SW 1271 (cell line): ENCODE measurements around the gene ZNF236.

ENCODE experiments used
- DNase-seq, 2 experiments: peaks; one replicate each; lab custom pipeline; 2025; lab: John Stamatoyannopoulos, UW

The ZNF236 gene

DNA sequence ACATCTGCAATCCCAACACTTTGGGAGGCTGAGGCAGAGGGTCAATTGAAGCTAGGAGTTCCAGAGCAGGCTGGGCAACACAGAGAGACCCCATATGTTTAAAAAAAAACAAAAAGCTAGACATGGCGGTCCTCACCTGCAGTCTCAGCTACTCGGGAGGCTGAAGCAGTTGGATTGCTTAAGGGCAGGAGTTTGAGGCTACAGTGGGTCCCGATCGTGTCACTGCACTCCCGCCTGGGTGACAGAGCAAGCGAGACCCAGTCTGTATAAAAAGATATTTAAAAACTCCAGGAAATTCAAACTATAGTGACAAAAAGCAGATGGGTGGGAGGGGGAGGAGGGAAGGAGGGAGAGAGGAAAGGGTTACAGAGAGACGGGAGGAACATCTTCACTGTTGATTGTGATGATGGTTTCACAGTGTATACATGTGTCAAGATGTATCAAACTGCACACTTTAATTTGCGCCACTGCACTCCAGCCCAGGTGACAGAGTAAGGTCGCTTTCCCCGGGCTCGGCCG is 942 bp upstream of the ZNF236 start:
- no peak for DNase-seq

DNA sequence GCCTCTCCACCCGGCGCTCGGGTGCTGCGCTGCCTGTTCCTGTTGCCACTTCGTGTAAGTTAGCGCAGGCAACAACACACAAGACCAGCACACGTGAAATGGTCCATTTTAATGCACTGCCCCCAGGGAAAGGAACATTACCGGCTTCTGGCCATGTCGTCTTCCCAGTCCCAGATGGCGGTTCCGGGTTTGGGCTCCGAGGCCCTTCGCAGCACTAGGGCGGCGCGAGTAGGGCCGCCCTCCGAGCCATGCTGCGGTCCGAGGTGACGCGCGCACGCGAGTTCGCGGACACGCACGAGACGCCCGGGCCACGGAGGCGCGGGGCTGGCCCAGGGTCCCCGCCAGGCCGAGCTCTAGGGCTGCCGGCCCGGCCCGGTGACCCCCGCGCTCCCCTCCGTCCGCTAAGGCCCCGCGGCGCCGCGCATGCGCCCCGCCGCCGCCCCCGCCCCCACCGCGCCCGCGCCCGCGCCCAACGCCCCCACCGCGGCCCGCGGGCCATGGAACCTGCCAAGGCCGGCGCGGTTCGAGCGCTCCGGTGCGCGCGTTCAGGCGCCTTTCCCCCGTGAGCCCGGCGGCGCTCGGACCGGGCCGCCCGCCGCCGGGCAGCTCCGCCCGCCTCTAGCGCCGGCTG is 367 bp upstream of the ZNF236 start:
- DNase-seq = peak in 1 of 2 experiments; percentile 23

DNA sequence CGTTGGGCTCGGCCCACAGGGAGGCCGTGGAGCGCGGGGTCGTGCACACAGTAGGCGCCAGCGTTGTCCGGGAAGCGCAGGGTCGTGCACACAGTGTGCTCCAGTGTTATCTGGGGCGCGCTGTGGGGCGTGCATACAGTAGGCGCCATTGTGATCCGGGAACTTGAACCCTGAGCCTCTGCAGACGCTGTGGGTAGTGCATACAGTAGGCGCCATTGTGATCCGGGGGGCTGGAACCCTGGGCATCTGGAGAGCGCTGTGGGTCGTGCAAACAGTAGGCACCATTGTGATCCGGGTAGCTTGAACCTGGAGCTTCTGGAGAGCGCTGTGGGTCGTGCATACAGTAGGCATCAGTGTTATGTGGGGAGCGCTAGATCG is 793 bp downstream of the ZNF236 start:
- no peak for DNase-seq

DNA sequence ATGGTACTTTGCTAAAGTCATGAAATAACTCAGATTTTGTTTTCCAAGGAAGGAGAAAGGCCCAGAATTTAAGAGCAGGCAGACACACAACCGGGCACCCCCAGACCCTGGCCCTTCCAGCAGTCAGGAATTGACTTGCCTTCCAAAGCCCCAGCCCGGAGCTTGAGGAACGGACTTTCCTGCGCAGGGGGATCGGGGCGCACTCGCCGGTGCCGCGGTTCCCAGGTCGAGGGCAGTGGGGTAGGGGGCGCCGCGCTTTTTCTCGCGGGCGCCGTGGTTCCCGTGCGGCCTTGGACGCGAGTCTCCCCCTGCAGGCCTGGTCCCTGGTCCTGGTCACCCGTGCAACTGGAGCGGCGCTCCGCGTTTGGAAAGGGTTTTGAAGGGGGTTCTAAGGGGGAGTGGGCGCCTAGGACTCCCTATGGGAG is 1.2 kb downstream of the ZNF236 start:
- DNase-seq = no peak

DNA sequence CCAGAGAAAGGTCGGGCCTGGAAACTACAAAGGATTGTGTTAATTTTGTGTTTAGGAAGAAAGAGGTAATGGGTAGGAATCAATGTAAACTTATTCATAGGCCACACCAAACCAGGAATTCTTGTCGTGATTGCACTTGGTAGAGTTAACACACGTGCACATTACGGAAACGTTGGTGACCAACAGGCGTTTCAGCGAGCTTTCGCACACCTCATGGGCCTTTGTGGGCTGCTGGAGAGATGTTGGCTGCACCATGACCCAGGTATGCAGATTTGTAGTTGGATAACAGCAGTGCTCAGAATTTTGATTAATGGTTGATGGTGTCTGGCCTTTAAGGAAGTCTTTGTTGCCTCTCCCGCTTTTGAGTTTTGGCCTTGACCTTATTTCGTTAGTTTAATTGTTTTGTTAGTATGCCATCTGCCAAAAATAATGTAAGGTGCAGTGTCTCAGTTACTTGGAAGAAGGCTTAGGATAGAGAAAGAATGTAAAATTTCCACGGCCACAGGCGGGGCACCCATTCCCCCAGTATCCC is 1.9 kb downstream of the ZNF236 start:
- no peak for DNase-seq

DNA sequence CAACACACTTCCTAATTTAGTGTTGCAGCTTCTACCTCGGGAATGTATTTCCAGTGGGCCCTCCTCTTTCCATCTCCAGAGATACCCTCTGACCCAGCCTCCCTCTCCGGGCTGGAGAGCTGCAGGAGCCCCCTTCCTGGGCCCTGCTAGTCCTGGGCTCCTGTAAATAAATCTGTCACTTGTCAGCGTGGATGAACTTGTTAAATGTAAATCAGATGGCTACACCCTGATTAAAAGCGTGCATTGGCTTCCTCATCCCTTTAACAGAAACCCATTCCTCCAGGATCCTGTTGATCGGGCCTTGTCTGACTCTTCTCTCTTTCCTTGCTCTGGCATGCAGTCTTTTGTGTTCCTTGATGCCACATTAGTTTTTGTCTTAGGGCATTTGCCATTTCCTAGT is 2.4 kb downstream of the ZNF236 start:
- no peak for DNase-seq

DNA sequence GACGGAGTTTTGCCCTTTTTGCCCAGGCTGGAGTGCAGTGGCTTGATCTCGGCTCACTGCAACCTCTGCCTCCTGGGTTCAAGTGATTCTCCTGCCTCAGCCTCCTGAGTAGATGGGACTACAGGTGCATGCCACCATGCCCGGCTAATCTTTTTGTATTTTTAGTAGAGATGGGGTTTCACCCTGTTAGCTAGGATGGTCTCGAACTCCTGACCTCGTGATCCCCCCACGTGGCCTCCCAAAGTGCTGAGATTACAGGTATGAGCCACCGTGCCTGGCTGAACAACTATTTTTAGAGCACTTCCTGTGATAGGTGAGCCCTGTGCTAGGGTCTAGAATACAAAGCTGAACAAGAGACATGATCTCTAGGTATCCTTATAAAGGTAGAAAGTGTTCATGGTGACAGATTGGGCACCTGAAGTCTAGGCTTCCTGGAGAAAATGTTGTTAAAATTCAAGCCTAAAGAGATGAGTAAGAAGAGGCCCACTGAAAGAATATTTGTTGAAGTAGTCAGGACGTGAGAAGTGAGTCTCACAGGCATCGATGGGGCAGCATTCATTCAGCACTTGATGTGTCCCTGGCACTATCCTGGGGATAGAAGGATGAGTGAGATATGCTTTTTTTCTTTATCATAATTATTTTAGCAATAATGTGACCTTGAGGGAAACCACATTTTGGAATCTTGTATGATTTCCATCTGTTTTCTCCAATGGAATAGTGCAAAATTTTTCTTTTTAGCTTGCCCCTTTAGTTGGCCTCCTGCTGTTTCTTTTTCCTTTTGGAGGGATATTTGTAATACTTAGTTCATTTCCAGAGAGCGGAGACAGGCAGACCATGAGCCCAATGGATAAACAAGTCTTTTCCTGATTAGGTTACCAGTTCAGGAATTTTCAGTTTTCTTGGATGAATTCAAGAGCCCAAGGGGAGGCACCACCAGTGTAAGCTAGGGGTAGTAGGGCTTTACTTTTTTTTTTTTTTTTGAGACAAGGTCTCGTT is 5.1 kb downstream of the ZNF236 start:
- DNase-seq = no peak

DNA sequence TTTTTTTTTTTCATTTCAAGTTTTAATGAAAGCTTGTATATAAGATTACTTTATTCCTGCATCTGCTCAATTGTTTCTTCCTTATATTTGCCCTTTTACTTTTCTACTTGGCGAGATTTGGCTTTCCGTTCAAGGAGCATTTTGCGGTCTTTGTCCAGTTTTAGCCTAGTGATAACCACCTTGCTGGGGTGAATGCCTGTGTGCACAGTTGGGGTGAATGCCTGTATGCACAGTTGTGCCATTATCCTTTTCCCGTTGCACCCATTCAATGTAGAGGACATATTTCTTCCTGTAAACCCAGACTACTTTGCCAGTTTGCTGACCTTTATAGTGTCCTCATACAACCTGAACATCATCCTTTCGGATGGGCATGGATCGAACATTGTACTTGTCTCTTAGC is 12.0 kb downstream of the ZNF236 start:
- DNase-seq = no peak

DNA sequence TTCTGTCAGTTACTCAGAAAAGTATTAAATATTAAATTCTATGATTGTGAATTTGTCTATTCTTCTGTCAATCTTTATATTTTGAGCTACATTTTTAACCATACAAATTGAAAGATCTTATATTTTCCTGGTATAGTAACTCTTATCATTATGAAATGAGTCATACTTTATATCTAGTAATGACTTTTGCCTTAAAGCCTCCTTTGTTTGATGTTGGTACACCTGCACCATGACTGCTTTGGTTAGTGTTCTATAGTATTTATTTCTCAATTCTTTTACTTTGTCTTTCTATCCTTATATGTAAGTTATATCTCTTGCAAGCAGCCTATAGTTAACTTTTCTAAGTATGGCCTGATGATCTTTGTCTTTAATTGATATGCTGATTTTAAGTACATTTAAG is 13.0 kb downstream of the ZNF236 start:
- DNase-seq = no peak

DNA sequence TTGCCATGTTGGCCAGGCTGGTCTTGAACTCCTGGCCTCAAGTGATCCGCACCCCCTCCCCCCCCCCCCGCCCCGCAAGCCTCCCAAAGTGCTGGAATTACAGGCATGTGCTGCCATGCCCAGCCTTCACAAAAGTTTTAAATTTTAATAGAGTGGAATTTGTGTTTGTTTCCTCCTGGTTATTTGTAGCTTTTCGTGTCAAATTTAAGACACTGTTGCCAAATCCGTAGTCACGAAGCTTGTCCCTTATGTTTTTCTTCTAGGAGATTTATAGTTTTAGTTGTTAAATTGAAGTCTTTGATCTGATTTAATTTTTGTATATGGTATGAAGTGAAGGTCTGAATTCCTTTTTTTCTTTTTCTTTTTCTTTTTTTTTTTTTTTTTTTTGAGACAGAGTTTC is 14.7 kb downstream of the ZNF236 start:
- DNase-seq = no peak

DNA sequence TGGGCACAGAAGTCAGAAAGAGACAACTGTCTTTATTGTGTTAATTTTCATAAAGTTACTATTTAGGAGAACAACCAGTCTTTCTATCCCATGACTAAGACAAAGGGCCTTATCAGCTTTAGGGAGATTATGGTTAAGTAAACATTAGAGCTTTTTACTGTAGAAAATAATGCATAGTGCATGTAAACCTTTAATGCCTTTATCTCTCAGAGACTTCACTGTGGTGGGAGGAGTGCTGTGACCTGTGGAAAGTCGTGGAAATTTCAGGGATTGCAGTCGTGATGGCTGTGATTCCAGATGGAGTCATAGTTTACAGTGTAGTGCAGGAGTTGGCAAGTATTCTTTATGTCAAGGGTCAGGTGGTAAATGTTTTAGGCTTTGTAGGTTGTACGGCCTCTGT is 15.8 kb downstream of the ZNF236 start:
- DNase-seq = no peak

DNA sequence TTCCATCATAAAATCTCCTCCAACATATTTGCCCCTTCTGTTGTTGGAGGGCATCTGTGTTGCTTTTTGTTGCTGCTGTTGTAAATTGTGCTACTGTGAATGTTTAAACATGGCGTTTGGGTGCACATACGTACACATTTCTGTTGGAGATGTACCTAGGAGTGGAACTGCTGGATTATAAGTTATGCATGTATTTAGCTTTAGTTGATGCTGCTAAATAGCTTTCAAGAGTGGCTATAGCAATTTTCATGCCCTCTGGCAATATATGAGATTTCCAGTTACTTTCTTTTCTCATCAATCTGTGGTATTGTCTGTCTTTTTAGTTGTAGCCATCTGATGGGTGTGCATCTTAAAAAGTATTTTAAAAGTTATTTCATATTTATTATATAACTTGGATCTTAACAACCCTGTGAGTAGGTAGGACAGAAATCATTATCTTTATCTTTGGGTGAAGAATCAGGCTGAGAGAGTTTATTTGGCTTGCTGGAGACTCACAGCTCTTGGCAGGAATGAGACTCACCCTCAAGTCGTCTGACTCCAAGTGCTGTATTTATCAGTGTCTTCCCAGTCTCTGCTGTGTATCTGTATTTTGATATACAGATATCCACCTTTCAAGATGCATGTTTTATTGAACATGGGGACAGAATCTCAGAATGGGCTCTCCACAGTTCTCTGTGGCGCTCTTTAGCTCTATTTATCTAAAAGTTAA is 16.9 kb downstream of the ZNF236 start:
- DNase-seq = no peak

DNA sequence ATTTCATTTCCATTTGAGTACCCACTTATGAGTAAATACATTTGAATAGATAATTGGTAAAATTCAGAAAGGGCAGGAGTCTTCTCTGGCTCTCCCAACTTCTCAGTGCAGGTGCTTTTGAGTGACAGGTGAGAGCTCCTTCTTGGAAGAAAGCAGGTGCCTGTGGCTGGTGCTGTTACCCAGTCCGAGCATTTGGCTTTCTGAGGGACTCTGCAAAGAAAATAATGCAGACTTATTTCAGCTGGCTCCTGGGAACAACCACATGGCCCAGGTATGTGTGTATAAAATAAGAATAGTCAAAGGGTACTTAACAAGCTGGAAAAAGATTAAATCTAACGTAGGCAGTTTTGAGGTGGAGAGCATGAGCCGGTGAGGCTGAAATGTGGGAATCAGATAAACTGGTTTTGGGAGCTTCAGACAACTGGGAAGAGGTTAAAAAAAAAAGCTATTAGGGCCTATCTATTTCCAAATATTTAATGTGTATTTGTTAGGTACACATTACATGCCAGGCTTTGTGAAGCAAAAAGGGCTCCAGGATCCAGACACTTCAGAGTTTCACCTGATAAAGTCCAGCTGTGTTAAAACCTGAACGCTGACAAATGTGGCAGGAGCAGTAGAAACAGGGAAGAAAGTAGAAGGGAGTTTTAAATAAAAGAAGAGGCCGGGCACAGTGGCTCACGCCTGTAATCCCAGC is 20.6 kb downstream of the ZNF236 start:
- no peak for DNase-seq

DNA sequence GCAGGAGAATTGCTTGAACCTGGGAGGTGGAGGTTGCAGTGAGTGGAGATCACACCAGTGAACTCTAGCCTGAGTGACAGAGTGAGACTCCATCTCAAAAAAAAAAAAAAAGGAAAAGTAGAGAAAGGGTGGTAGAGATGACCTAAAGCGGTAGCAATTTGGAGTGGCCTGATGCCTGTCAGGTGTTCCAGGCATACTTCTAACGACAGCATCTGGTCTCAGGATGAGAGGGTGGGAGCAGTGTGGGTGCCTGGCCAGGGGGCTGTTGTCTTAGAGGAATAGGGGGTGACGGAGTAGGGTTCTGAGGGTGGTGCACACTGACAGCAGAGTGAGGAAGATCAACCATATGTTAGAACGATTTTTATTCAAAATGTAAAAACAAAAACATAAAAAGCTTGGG is 21.8 kb downstream of the ZNF236 start:
- no peak for DNase-seq

DNA sequence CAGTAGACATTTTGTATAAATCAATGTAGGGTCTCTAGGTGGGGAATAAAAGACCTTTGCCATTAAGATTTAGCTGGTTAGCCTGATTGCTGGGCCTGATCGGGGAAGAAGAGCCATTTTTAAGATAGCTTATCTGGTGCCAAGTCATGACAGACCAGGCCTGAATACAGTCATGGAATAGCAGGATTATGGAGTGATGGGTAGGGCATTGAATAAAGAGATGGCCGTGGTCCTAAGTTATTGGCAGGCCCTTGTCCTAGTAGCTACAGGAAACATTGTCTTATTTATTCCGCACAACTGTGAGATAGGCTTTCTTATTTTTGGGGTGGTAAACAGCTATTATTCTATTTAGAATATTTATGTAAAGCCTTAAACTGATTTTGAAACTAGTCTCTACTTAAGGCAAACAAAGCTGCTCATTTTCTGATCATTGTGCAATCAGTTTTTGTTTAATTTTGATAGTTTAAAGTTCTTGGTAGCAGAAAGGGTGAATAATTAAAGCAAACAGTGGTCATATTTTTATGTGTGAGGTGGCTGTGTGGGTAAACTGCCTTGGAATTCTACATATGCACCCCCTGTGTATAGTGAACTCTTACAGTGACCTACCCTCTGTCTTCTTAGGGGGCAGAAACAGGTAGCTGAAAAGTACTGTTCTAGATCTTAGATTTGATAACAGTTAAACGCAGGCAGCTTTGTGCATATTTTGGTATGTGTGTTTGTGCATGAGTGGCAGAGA is 22.6 kb downstream of the ZNF236 start:
- no peak for DNase-seq

DNA sequence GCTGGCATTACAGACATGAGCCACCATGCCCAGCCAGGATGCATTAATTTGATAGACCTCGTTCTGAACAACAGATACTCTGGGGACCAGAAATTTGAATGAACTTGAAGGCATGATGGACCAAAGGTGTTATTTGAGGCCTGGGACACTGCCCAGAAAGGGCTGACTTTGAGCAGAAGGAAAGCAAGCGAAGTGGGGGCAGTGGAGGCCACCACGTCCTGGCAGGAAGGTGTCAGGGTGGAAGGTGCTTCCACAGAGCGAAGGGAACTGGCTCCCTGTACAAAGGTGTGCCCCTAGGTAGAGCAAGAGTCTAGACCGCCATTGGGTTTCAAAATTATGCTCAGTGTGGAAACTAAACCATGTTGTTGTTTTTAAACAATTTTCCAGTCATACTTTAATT is 23.9 kb downstream of the ZNF236 start:
- no peak for DNase-seq

DNA sequence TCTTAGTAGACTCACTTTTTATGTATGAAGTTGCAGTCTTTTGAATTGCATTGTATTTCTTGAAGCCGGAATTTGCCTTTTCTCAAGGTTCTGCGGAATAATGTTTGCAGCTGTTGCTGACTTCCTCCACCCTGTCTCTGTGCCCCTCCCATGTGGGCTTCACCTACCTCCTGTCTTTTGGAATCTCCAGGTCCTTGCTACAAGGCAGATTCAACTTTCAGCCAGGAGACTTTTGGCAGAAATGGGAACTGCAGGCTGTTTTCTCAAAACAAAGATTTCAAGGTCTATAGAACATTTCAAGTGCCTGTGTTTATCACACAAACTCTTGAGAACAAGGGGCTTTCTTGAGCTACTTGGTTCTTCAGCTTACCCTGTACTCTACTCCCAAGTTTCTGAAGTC is 25.6 kb downstream of the ZNF236 start:
- no peak for DNase-seq

DNA sequence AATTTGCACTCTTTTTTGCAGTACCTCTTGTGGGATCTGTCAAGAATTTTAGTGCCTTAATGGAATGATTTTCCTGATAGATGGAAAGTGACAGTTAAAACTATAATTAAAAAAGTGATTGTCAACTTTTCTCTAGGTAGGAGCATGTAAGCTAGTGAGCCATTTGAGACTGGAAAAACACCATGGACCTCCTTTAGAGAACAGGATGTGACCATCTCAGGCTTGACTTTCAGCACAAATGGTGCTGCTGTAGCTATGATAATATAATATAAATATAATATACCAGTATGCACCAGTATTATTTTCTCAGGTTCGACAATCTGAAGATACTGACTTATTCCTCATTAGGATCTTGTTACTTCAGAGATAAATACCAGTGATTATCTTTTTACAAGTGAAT is 27.8 kb downstream of the ZNF236 start:
- DNase-seq = no peak

DNA sequence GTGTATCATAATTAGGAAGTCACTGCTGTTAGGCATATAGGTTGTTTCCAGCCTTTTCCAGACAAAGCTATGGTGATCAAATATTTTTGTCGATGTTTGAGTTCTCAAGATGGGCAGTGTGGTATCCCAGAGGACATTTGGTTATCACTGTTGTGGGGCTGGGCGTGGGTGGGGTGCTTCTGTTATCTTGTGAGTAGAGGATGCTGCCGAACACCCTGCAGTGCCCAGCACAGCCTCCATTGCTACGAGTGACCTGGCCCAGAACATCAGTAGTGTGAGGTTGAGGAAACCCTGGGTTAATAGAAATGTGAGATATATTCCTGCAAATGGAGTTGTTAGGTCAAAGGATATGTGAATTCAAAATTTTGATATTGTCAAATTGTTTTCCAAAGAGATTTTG is 33.2 kb downstream of the ZNF236 start:
- DNase-seq = no peak

DNA sequence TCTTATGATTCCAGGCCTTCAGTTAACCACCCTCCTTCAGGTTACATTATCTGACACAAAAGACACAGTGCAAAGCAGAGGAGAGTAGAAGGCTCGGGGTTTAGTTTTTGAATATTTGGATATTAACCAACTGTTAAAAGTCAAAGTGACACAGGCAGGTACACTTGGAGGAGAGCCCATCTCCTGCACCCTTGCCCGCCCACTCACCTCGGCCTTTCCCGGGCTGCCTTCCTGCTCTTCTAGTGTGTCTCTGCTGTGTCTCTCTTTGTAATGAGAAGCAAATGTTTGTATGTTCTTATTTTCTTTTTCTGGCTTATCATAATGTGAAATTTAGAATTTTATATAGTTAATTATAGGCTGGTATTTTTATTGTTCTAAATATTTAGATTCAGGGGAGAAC is 35.1 kb downstream of the ZNF236 start:
- no peak for DNase-seq
